A549 (cell line): ENCODE results near the gene TBL1X. TPM values are rescaled to one million over a fixed set of nuclear protein-coding genes. Genes with fewer than 3 reads are reported as not detected.

ENCODE experiments used
- ATAC-seq, 2 experiments: fragments of 200-7000 bp in 1 of 2; fragments of >200 bp in 1 of 2; cut with Nextera tagmentation in 1 of 2; cut with Tn5 transposase in 1 of 2; 3 replicates each; pipeline versions ENCODE4 v1.8.0 to v1.9.1; 2018 to 2020; ENCODE audit warnings: mild to moderate bottlenecking in 1 of 2, moderate library complexity in 1 of 2
- CTCF ChIA-PET: fragments of 300-600 bp; sonication (Branson Sonifier 250); formaldehyde crosslinking; extraction: SDS; loops from one replicate; lab custom pipeline; 2021; ENCODE audit warnings: antibody characterized with exemption, inconsistent platforms; lab: Yijun Ruan, JAX
- POLR2A ChIA-PET: fragments of 350-600 bp; formaldehyde crosslinking; extraction: SDS; loops from one replicate; lab custom pipeline; 2021; ENCODE audit warnings: antibody characterized with exemption, inconsistent platforms; lab: Yijun Ruan, JAX
- DNase-seq, 2 experiments: peaks; one replicate each; pipeline versions ENCODE4 v3.0.0 to v3.0.0-alpha.2; 2011 to 2016; ENCODE audit warnings: low read depth in 1 of 2, low spot score in 1 of 2
- FAIRE-seq: peaks from 2 replicates; lab custom pipeline; 2011; peaks lifted over from hg19 to GRCh38; lab: Jason Lieb, UNC
- H3K27ac ChIP-seq, 2 experiments: fragments of >200 bp; sonication (Bioruptor Twin); formaldehyde crosslinking; 3 replicates each; pipeline ENCODE4 v1.5.1; 2016 to 2017
- H3K4me1 ChIP-seq: fragments of >200 bp; sonication (Bioruptor Twin); formaldehyde crosslinking; 3 replicates; pipeline ENCODE4 v1.6.1; 2016
- H3K4me2 ChIP-seq: fragments of >200 bp; sonication (Bioruptor Twin); formaldehyde crosslinking; 3 replicates; pipeline ENCODE4 v1.6.1; 2016
- H3K4me3 ChIP-seq: fragments of >200 bp; sonication (Bioruptor Twin); formaldehyde crosslinking; 3 replicates; pipeline ENCODE4 v1.5.1; 2016
- H3K9me3 ChIP-seq: fragments of >200 bp; sonication (Bioruptor Twin); formaldehyde crosslinking; 3 replicates; pipeline ENCODE4 v1.6.1; 2016
- CEBPB ChIP-seq, 2 experiments: fragments of >200 bp in 1 of 2; sonication (Bioruptor Twin) in 1 of 2; formaldehyde crosslinking in 1 of 2; IDR thresholded peaks; 2 replicates each; pipeline ENCODE4 v1.6.1; 2012 to 2016
- CHD2 ChIP-seq: fragments of 150-350 bp; IDR thresholded peaks from 2 replicates; pipeline ENCODE4 v1.6.1; 2014; ENCODE audit warnings: low read length; ENCODE audit not compliant: partially characterized antibody
- E2F6 ChIP-seq: IDR thresholded peaks from 2 replicates; pipeline ENCODE4 v1.6.1; 2012; ENCODE audit warnings: low read depth, borderline replicate concordance
- ELK1 ChIP-seq: fragments of 150-350 bp; IDR thresholded peaks from 2 replicates; pipeline ENCODE4 v1.6.1; 2014; ENCODE audit warnings: low read depth, mild to moderate bottlenecking, low read length
- ESRRA ChIP-seq: fragments of 150-350 bp; IDR thresholded peaks from 2 replicates; pipeline ENCODE4 v1.6.1; 2014; ENCODE audit warnings: mild to moderate bottlenecking, low read length, borderline replicate concordance
- FOSL2 ChIP-seq, 2 experiments: fragments of 450-650 bp in 1 of 2; fragments of >200 bp in 1 of 2; sonication (Bioruptor Twin) in 1 of 2; formaldehyde crosslinking; IDR thresholded peaks; 2 replicates each; pipeline versions ENCODE4 v1.5.0 to v1.6.1; 2016 to 2020; ENCODE audit warnings: mild to moderate bottlenecking in 1 of 2, moderate library complexity in 1 of 2
- FOXS1 ChIP-seq: fragments of 250-450 bp; sonication (Bioruptor Pico); IDR thresholded peaks from 2 replicates; pipeline ENCODE4 v1.5.0; 2020; ENCODE audit warnings: mild to moderate bottlenecking, moderate library complexity
- HEYL ChIP-seq: fragments of 250-450 bp; sonication (Bioruptor Pico); IDR thresholded peaks from 2 replicates; pipeline ENCODE4 v1.8.0; 2021; ENCODE audit warnings: mild to moderate bottlenecking, moderate library complexity
- JUN ChIP-seq, 2 experiments: fragments of >200 bp; sonication (Bioruptor Twin); formaldehyde crosslinking; IDR thresholded peaks; 2 replicates in 1 of 2; 3 replicates in 1 of 2; pipeline ENCODE4 v1.6.1; 2016 to 2017
- JUNB ChIP-seq: fragments of >200 bp; sonication (Bioruptor Twin); formaldehyde crosslinking; IDR thresholded peaks from 2 replicates; pipeline ENCODE4 v1.6.1; 2016
- KDM1A ChIP-seq: fragments of 200-600 bp; sonication (generic); IDR thresholded peaks from 2 replicates; pipeline ENCODE4 v1.6.1; 2016; ENCODE audit warnings: low read depth, mild to moderate bottlenecking
- KDM5A ChIP-seq: fragments of 200-600 bp; sonication (generic); IDR thresholded peaks from 2 replicates; pipeline ENCODE4 v1.6.1; 2016; ENCODE audit warnings: antibody characterized with exemption, mild to moderate bottlenecking
- MAFK ChIP-seq: fragments of 450-650 bp; IDR thresholded peaks from 2 replicates; pipeline ENCODE4 v1.6.1; 2014; ENCODE audit not compliant: partially characterized antibody
- MAZ ChIP-seq: fragments of 150-350 bp; IDR thresholded peaks from 2 replicates; pipeline ENCODE4 v1.6.1; 2014; ENCODE audit warnings: antibody characterized with exemption, low read depth, low read length, borderline replicate concordance
- POLR2AphosphoS2 ChIP-seq: conservative IDR thresholded peaks from 2 replicates; pipeline ENCODE4 v1.6.1; 2012; ENCODE audit warnings: low read length, improper control_type of control experiment, inconsistent platforms
- RARB ChIP-seq: fragments of 250-450 bp; sonication (Bioruptor Pico); IDR thresholded peaks from 2 replicates; pipeline ENCODE4 v1.8.0; 2021; ENCODE audit warnings: mild to moderate bottlenecking, moderate library complexity
- REST ChIP-seq: fragments of 200-600 bp; sonication (generic); IDR thresholded peaks from 2 replicates; pipeline ENCODE4 v1.6.1; 2016; ENCODE audit warnings: antibody characterized with exemption, mild to moderate bottlenecking, moderate library complexity
- SMC3 ChIP-seq: fragments of >200 bp; sonication (Bioruptor Twin); formaldehyde crosslinking; IDR thresholded peaks from 3 replicates; pipeline ENCODE4 v1.6.1; 2018; ENCODE audit warnings: inconsistent platforms
- SREBF2 ChIP-seq: fragments of 450-650 bp; IDR thresholded peaks from 2 replicates; pipeline ENCODE4 v1.6.1; 2014; ENCODE audit warnings: mild to moderate bottlenecking, moderate library complexity
- TP53 ChIP-seq: fragments of 250-450 bp; sonication (Bioruptor Pico); IDR thresholded peaks from 2 replicates; pipeline ENCODE4 v1.5.0; 2021; ENCODE audit warnings: mild to moderate bottlenecking, moderate library complexity
- USF2 ChIP-seq: fragments of 450-650 bp; IDR thresholded peaks from 2 replicates; pipeline ENCODE4 v1.6.1; 2014; ENCODE audit warnings: antibody characterized with exemption
- ZSCAN20 ChIP-seq: fragments of 250-450 bp; sonication (Bioruptor Pico); IDR thresholded peaks from 2 replicates; pipeline ENCODE4 v1.8.0; 2022; ENCODE audit warnings: mild to moderate bottlenecking, moderate library complexity
- WGBS: methylation state at CpG from one replicate; pipeline ENCODE4 v1.1.6; 2017; ENCODE audit errors: missing lambda C conversion rate; 5-methylcytosine and 5-hydroxymethylcytosine counted together
- polyA plus RNA-seq, 4 experiments: library from polyadenylated mRNA; depleted of rRNA in 3 of 4; stranded (reverse); fragments of >200 nt; fragmentation: RNase III in 1 of 4; extraction: RNeasy Plus Mini Kit Qiagen cat#74134 plus additional on column Dnase treatment in 1 of 4; gene quantifications; 2 replicates in 3 of 4; 3 replicates in 1 of 4; pipeline ENCODE4 v1.2.3, GENCODE V29; 2011 to 2017

TBL1X gene
- polyA plus RNA-seq, 2 of the 4 experiments (the other 2 are of a cell fraction), result 14.6 to 18.0 TPM

- WGBS, result 85% methylated on average over 3 of the region's 3 CpGs
- CTCF ChIA-PET, result no interaction called here
- no peaks in the 10 kb centered on the region for H3K9me3 ChIP-seq
- peaks cover 7% of the 10 kb centered on the region; the same call in 1 of the 3 replicates for H3K4me1 ChIP-seq
- ATAC-seq (no peak), DNase-seq (no peak), FAIRE-seq (no peak)
- POLR2A ChIA-PET, result no interaction called here
- no peak overlapping the region for H3K4me2 ChIP-seq
- H3K27ac ChIP-seq, result no peak overlapping the region
- H3K4me3 ChIP-seq, result no peak overlapping the region
- TF ChIP-seq JUNB, result no peak
- TF ChIP-seq ELK1, result no peak
- no peak for TF ChIP-seq JUN (IDR thresholded peaks at IDR 0.05)
- TF ChIP-seq CHD2, result no peak
- no peak for TF ChIP-seq ESRRA
- no peak for TF ChIP-seq FOXS1
- no peak for TF ChIP-seq USF2
- TF ChIP-seq REST, result no peak
- TF ChIP-seq KDM5A, result no peak
- no peak for TF ChIP-seq RARB (CRISPR knock-in tag)
- TF ChIP-seq HEYL (CRISPR knock-in tag), result no peak
- TF ChIP-seq ZSCAN20 (CRISPR knock-in tag), result no peak
- TF ChIP-seq CEBPB (IDR thresholded peaks at IDR 0.05), result no peak
- no peak for TF ChIP-seq POLR2AphosphoS2
- no peak for TF ChIP-seq E2F6
- TF ChIP-seq TP53, result no peak
- no peak for TF ChIP-seq KDM1A
- TF ChIP-seq MAFK, result no peak
- no peak for TF ChIP-seq SMC3
- no peak for TF ChIP-seq MAZ
Measured at GRCh38 chrX:9482837-9483236, 18.0 kb downstream of the TBL1X start.

GRCh38 chrX:9483376-9483775 lies 18.5 kb downstream of the TBL1X start:
- peaks cover 7% of the 10 kb centered on the region; the same call in 1 of the 3 replicates for H3K4me1 ChIP-seq
- 92% methylated on average over 6 of the region's 6 CpGs for WGBS
- H3K27ac ChIP-seq, result no peak overlapping the region
- ChIA-PET POLR2A (no interaction called here), CTCF (no interaction called here)
- no peaks in the 10 kb centered on the region for H3K9me3 ChIP-seq
- no peak overlapping the region for H3K4me2 ChIP-seq
- FAIRE-seq (no peak), ATAC-seq (no peak), DNase-seq (no peak)
- no peak overlapping the region for H3K4me3 ChIP-seq
- TF ChIP-seq FOSL2 (IDR thresholded peaks at IDR 0.05), result no peak
- TF ChIP-seq FOSL2 (CRISPR knock-in tag; IDR thresholded peaks at IDR 0.05), result no peak
- no peak for TF ChIP-seq SREBF2
